MM.1S (cell line): Measurements from ENCODE around the gene NR5A2.

Experiments used
- CTCF ChIP-seq: fragments of 300-600 bp; sonication (generic); IDR thresholded peaks from 2 replicates; pipeline ENCODE4 v1.5.1; 2016; ENCODE audit warnings: antibody characterized with exemption, low read length, mixed read lengths
- EZH2 ChIP-seq: fragments of 300-600 bp; sonication (generic); optimal IDR thresholded peaks from 2 replicates; pipeline ENCODE3; 2017; ENCODE audit warnings: low read depth, mild to moderate bottlenecking, antibody characterized with exemption, low read length, mixed read lengths
- EZH2phosphoT487 ChIP-seq: fragments of 300-600 bp; sonication (generic); IDR thresholded peaks from 2 replicates; pipeline ENCODE4 v1.6.1; 2018; ENCODE audit warnings: antibody characterized with exemption, low read length

- TF ChIP-seq EZH2 (no peak), CTCF (no peak), EZH2phosphoT487 (no peak)
Measured at GRCh38 chr1:200154069-200154767, 126.7 kb downstream of the NR5A2 start.
